ENCODE results near the gene KLK1. TPM values are rescaled to one million over a fixed set of nuclear protein-coding genes. Genes with fewer than 3 reads are reported as not detected.
"Not testable (repeated sequence)": the region's sequence is repeated elsewhere in the genome, so short reads cannot be mapped to it uniquely, and the experiment has no call there.

The KLK1 gene
- polyA plus RNA-seq, 2 of the 4 experiments (the other 2 are of a cell fraction): 0.30 TPM; not detected in 1

- FAIRE-seq (no peak), ATAC-seq (peak; percentile 18 to 26; a peak in 2 of 6 replicates), DNase-seq (ENCODE audit: low read depth in 1 of 2, low spot score in 1 of 2) (no peak)
- Histone ChIP-seq H3K4me1 (no peaks in the 10 kb centered on the region), H3K27ac (no peak overlapping the region), H3K4me2 (no peak overlapping the region), H3K4me3 (no peak overlapping the region), H3K9me3 (no peaks in the 10 kb centered on the region; the same call in 2 of the 3 replicates)
- CTCF ChIA-PET: interaction anchor here (0.6 kb wide), 1 partner anchor 11 kb away, joined by 3 read pairs; no protein-coding TSS in a partner anchor
- no peak for TF ChIP-seq ELK1 (IDR thresholded peaks at IDR 0.05; ENCODE audit: low read depth, low read length)
- no peak for TF ChIP-seq MYC (IDR thresholded peaks at IDR 0.05; ENCODE audit: borderline replicate concordance, low read length)
- no peak for TF ChIP-seq JUNB (IDR thresholded peaks at IDR 0.05)
- no peak for TF ChIP-seq MAX (IDR thresholded peaks at IDR 0.05)
- TF ChIP-seq RAD21 (conservative IDR thresholded peaks at IDR 0.05 in 1 of 2, IDR thresholded peaks at IDR 0.05 in 1 of 2): no peak
- TF ChIP-seq TFCP2L1 (CRISPR knock-in tag; IDR thresholded peaks at IDR 0.05): no peak
- TF ChIP-seq SMC3 (IDR thresholded peaks at IDR 0.05): no peak
- no peak for TF ChIP-seq CHD4 (IDR thresholded peaks at IDR 0.05; ENCODE audit: borderline replicate concordance)
- no peak for TF ChIP-seq HES2 (IDR thresholded peaks at IDR 0.05)
- no peak for TF ChIP-seq FOSB (CRISPR knock-in tag; IDR thresholded peaks at IDR 0.05)
- no peak for TF ChIP-seq REST (IDR thresholded peaks at IDR 0.05)
- no peak for TF ChIP-seq HOXB13 (CRISPR knock-in tag; IDR thresholded peaks at IDR 0.05; ENCODE audit: low read depth)
- 13% methylated on average over 3 of the region's 3 CpGs for WGBS (ENCODE audit: missing lambda C conversion rate)
- POLR2A ChIA-PET: no interaction called here
Observed at GRCh38 chr19:50812474-50812873, 11.1 kb downstream of the KLK1 start.

- DNase-seq (ENCODE audit: low read depth in 1 of 2, low spot score in 1 of 2); H3K27ac ChIP-seq; H3K4me3 ChIP-seq; ATAC-seq; H3K4me1 ChIP-seq; POLR2A ChIA-PET; FAIRE-seq; H3K4me2 ChIP-seq; H3K9me3 ChIP-seq; CTCF ChIA-PET: not testable (repeated sequence)
- 0% methylated on average over 3 of the region's 3 CpGs for WGBS (ENCODE audit: missing lambda C conversion rate)
Observed at GRCh38 chr19:50811622-50812238, 11.9 kb downstream of the KLK1 start.

GRCh38 chr19:50808856-50809255 lies 14.7 kb downstream of the KLK1 start:
- Histone ChIP-seq H3K4me3 (no peak overlapping the region), H3K9me3 (no peaks in the 10 kb centered on the region), H3K4me2 (no peak overlapping the region), H3K27ac (no peak overlapping the region), H3K4me1 (no peaks in the 10 kb centered on the region)
- ATAC-seq (no peak), DNase-seq (ENCODE audit: low read depth in 1 of 2, low spot score in 1 of 2) (no peak), FAIRE-seq (no peak)
- TF ChIP-seq MAX (IDR thresholded peaks at IDR 0.05) (no peak), NFE2L2 (conservative IDR thresholded peaks at IDR 0.05; ENCODE audit: low read length) (no peak), MAZ (IDR thresholded peaks at IDR 0.05; ENCODE audit: borderline replicate concordance, low read depth, low read length) (no peak), HDAC2 (IDR thresholded peaks at IDR 0.05) (no peak)
- ChIA-PET CTCF (no interaction called here), POLR2A (no interaction called here)
- 6% methylated on average over 1 of the region's 1 CpG for WGBS (ENCODE audit: missing lambda C conversion rate)
